Right atrium auricular region (tissue), 2 donors: ENCODE data around the gene ADK. TPM values are rescaled to one million over a fixed set of nuclear protein-coding genes. Genes with fewer than 3 reads are reported as not detected.

Source experiments
- DNase-seq: peaks from one replicate; pipeline ENCODE4 v3.0.0-alpha.2; 2019; ENCODE audit warnings: low spot score
- H3K27ac ChIP-seq, 2 donors: fragments of 200-600 bp; sonication (generic); 1 replicate in 1 of 2; 2 replicates in 1 of 2; pipeline ENCODE4 v1.5.1; 2016 to 2019
- H3K27me3 ChIP-seq, 2 donors: fragments of 200-600 bp; sonication (generic); one replicate each; pipeline versions ENCODE4 v1.5.1 to v1.6.0; 2017 to 2019
- H3K36me3 ChIP-seq: fragments of 200-600 bp; sonication (generic); one replicate; pipeline ENCODE4 v1.5.1; 2016
- H3K4me1 ChIP-seq, 2 donors: fragments of 200-600 bp; sonication (generic); one replicate each; pipeline versions ENCODE4 v1.5.1 to v1.6.0; 2017 to 2019
- H3K4me3 ChIP-seq, 2 donors: fragments of 200-600 bp; sonication (generic); 1 replicate in 1 of 2; 2 replicates in 1 of 2; pipeline ENCODE4 v1.5.1; 2017 to 2019; ENCODE audit warnings: mild to moderate bottlenecking in 1 of 2, moderate library complexity in 1 of 2
- H3K9me3 ChIP-seq, 2 donors: fragments of 200-600 bp; sonication (generic); one replicate each; pipeline ENCODE4 v1.5.1; 2019
- total RNA-seq, 2 donors: library from RNA; depleted of rRNA; stranded (reverse); fragments of >200 nt; gene quantifications; one replicate each; pipeline ENCODE4 v1.1.0, GENCODE V29; 2016
- TF ChIP-seq, protein P1 (sequence below), 2 donors: fragments of 200-600 bp; sonication (generic); IDR thresholded peaks; one replicate each; pipeline ENCODE4 v1.5.1; 2019; ENCODE audit warnings: antibody characterized with exemption in 2 of 2

Gene ADK
- total RNA-seq, 2 donors from 2014 or later = 23.7 to 31.6 TPM

DNA sequence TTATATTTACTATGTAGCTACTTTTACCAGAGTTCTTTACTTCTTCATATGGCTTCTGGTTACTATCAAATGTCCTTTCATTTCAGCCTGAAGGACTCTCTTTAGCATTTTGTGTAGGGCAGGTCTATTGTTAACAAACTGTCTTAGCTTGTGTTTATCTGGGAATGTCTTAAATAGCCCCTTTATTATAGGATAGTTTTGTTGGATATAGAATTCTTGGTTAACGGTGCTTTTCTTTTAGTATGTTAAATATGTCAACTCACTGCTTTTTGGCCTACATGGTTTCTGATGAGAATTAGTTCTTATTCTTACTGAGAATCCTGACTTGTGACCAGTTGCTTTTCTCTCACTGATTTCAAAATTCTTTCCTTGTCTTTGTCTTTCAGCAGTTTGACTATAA lies 169.0 kb downstream of the ADK start:
- no peak for DNase-seq
- TF ChIP-seq, protein P1, sequence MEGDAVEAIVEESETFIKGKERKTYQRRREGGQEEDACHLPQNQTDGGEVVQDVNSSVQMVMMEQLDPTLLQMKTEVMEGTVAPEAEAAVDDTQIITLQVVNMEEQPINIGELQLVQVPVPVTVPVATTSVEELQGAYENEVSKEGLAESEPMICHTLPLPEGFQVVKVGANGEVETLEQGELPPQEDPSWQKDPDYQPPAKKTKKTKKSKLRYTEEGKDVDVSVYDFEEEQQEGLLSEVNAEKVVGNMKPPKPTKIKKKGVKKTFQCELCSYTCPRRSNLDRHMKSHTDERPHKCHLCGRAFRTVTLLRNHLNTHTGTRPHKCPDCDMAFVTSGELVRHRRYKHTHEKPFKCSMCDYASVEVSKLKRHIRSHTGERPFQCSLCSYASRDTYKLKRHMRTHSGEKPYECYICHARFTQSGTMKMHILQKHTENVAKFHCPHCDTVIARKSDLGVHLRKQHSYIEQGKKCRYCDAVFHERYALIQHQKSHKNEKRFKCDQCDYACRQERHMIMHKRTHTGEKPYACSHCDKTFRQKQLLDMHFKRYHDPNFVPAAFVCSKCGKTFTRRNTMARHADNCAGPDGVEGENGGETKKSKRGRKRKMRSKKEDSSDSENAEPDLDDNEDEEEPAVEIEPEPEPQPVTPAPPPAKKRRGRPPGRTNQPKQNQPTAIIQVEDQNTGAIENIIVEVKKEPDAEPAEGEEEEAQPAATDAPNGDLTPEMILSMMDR (IDR thresholded peaks at IDR 0.05) = no peak
- H3K9me3 ChIP-seq = peaks cover 0 to 21% of the 10 kb centered on the region in 2 donors

DNA sequence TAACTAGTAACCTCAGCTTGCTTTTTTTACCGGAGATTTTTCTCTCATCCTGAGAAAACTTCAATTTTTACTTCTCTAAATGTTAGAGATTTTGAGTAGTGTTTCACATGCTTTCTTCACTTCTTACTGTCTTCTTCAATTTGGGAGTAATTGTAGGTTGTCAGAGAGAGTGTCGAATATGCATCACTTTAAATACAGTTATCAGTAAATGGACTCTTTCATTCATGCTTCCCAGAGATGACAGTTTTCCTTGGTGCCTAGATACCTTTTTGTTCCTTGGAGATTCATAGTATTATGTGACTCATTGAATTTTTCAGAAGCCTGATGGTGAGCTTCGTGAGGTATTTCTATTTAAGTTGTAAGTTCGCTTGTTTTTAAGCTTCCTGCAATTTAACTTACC lies 169.7 kb downstream of the ADK start:
- Histone ChIP-seq H3K4me3 (no peak overlapping the region), H3K27ac (no peak overlapping the region), H3K9me3 (peaks cover 0 to 21% of the 10 kb centered on the region in 2 donors), H3K36me3 (no peaks in the 10 kb centered on the region), H3K4me1 (no peaks in the 10 kb centered on the region), H3K27me3 (no peaks in the 10 kb centered on the region)
- no peak for DNase-seq
- TF ChIP-seq, protein P1 (IDR thresholded peaks at IDR 0.05) = no peak

More for the DNA sequence above, 169.0 kb downstream of the ADK start:
- Histone ChIP-seq H3K27me3 (no peaks in the 10 kb centered on the region), H3K27ac (no peak overlapping the region), H3K4me1 (no peaks in the 10 kb centered on the region), H3K36me3 (no peaks in the 10 kb centered on the region), H3K4me3 (no peak overlapping the region)

DNA sequence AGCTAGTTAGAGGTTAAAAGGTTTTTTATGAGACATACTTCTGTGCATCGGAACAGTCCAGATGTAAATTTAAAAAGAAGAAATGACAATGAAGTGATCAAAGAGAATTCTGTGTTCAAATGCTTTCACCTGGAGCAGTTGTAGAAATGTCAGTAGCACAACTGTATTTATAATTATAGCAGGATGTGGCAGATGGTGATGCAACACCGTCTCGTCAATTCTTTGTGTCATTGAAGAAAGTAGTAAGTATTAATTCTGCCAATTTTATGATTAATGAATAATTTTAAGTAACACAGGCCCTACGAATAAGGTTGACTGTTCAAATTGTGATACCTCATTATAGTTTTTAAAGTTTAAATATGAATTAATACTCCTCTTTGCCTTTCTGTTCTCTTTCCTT lies 171.1 kb downstream of the ADK start:
- Histone ChIP-seq H3K4me3 (no peak overlapping the region), H3K9me3 (peaks cover 0 to 21% of the 10 kb centered on the region in 2 donors), H3K36me3 (no peaks in the 10 kb centered on the region), H3K4me1 (no peaks in the 10 kb centered on the region), H3K27ac (no peak overlapping the region), H3K27me3 (no peaks in the 10 kb centered on the region)
- TF ChIP-seq, protein P1 (IDR thresholded peaks at IDR 0.05) = no peak
- no peak for DNase-seq

DNA sequence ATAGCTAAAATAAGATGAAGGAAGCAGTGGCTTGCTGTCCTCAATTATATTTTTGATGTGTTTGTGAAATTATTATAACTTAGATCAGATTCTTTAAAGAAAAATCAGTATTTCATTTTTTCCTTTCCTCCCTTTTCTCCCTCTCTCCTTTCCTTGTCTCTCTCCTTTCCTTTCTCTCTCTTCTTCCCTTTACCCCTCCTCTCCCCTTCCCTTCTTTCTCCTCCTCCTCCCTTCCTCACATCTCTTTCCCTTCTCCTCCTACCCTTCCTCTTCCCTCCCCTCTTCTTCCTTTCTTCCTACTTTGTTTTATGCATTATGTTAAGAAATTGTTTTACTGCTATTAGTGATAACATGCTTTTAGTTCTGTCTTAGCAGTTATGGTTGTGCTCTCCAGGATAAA lies 171.5 kb downstream of the ADK start:
- DNase-seq = no peak
- H3K27ac ChIP-seq = no peak overlapping the region
- no peaks in the 10 kb centered on the region for H3K36me3 ChIP-seq
- H3K4me1 ChIP-seq = no peaks in the 10 kb centered on the region
- TF ChIP-seq, protein P1 (IDR thresholded peaks at IDR 0.05) = no peak
- no peaks in the 10 kb centered on the region for H3K27me3 ChIP-seq
- no peak overlapping the region for H3K4me3 ChIP-seq
- H3K9me3 ChIP-seq = peaks cover 0 to 21% of the 10 kb centered on the region in 2 donors

DNA sequence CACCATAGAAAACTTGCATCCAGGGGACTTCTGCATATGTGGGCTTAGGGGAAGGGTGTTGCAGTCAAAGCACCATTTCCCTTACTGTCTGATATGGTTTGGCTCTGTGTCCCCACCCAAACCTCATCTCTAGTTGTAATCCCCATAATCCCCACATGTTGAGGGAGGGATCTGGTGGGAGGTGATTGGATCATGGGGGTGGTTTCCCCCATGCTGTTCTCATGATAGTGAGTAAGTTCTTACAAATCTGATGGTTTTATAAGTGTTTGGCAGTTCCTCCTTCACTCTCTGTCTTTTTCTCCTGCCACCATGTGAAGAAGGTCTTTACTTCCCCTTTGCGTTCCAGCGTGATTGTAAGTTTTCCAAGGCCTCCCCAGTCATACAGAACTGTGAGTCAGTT lies 177.4 kb downstream of the ADK start:
- H3K4me3 ChIP-seq = no peak overlapping the region
- H3K4me1 ChIP-seq = no peaks in the 10 kb centered on the region
- no peaks in the 10 kb centered on the region for H3K27me3 ChIP-seq
- no peaks in the 10 kb centered on the region for H3K9me3 ChIP-seq
- DNase-seq = no peak
- H3K36me3 ChIP-seq = no peaks in the 10 kb centered on the region
- H3K27ac ChIP-seq = no peak overlapping the region
- TF ChIP-seq, protein P1 (IDR thresholded peaks at IDR 0.05) = no peak

DNA sequence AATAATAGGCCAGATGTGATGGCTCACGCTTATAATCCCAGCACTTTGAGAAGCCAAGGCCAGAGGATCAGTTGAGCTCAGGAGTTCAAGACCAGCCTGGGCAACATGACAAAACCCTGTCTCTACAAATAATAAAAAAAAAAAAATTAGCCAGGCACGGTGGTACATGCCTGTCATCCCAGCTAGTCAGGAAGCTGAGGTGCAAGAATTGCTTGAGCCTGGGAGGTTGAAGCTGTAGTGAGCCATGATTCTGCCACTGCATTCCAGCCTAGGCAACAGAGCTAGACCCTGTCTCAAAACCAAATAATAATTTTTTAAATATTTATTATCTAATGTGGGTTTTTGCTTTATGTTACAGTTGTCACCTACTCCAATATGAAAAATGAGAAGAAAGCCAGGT lies 178.9 kb downstream of the ADK start:
- no peaks in the 10 kb centered on the region for H3K36me3 ChIP-seq
- no peak overlapping the region for H3K27ac ChIP-seq
- no peaks in the 10 kb centered on the region for H3K4me1 ChIP-seq
- H3K9me3 ChIP-seq = no peaks in the 10 kb centered on the region
- no peaks in the 10 kb centered on the region for H3K27me3 ChIP-seq
- TF ChIP-seq, protein P1 (IDR thresholded peaks at IDR 0.05) = no peak
- DNase-seq = no peak
- no peak overlapping the region for H3K4me3 ChIP-seq
